Hepatocyte (in vitro differentiated cells): ENCODE measurements around the gene COX7B2. TPM values are rescaled to one million over a fixed set of nuclear protein-coding genes. Genes with fewer than 3 reads are reported as not detected.

Experiments used
- DNase-seq: peaks from one replicate; pipeline ENCODE4 v3.0.0-alpha.2; 2016; ENCODE audit warnings: low spot score
- H2AFZ ChIP-seq: fragments of 200-600 bp; sonication (generic); 2 replicates; pipeline ENCODE4 v1.6.0; 2016; ENCODE audit warnings: antibody characterized with exemption, mild to moderate bottlenecking
- H3K27ac ChIP-seq: fragments of 200-600 bp; sonication (generic); 2 replicates; pipeline ENCODE4 v1.5.1; 2016; ENCODE audit warnings: mild to moderate bottlenecking
- H3K27me3 ChIP-seq: fragments of 200-600 bp; sonication (generic); 2 replicates; pipeline ENCODE4 v1.6.1; 2016
- H3K36me3 ChIP-seq: fragments of 200-600 bp; sonication (generic); replicated peaks from 2 replicates; pipeline ENCODE4 v1.5.1; 2016; ENCODE audit warnings: low read depth; ENCODE audit not compliant: insufficient read depth
- H3K4me1 ChIP-seq: fragments of 200-600 bp; sonication (generic); 2 replicates; pipeline ENCODE4 v1.5.1; 2016; ENCODE audit warnings: mild to moderate bottlenecking, moderate library complexity; ENCODE audit not compliant: insufficient read depth
- H3K4me2 ChIP-seq: fragments of 200-600 bp; sonication (generic); 2 replicates; pipeline ENCODE4 v1.6.0; 2016
- H3K4me3 ChIP-seq: fragments of 200-600 bp; sonication (generic); 2 replicates; pipeline ENCODE4 v1.5.1; 2016; ENCODE audit warnings: mild to moderate bottlenecking
- H3K79me2 ChIP-seq: fragments of 200-600 bp; sonication (generic); 2 replicates; pipeline ENCODE4 v1.6.0; 2017; ENCODE audit warnings: mild to moderate bottlenecking
- H3K9me2 ChIP-seq: fragments of 200-600 bp; sonication (generic); replicated peaks from 2 replicates; pipeline ENCODE4 v1.6.0; 2017; ENCODE audit warnings: mild to moderate bottlenecking; ENCODE audit not compliant: insufficient read depth
- H3K9me3 ChIP-seq: fragments of 200-600 bp; sonication (generic); 2 replicates; pipeline ENCODE4 v1.5.1; 2016; ENCODE audit warnings: low read depth, mild to moderate bottlenecking
- H4K20me1 ChIP-seq: fragments of 200-600 bp; sonication (generic); 2 replicates; pipeline ENCODE4 v1.6.0; 2016; ENCODE audit warnings: mild to moderate bottlenecking; ENCODE audit not compliant: insufficient read depth, poor library complexity, severe bottlenecking
- CTCF ChIP-seq: fragments of 200-600 bp; sonication (generic); IDR thresholded peaks from 2 replicates; pipeline ENCODE4 v1.5.1; 2016; ENCODE audit warnings: antibody characterized with exemption, mild to moderate bottlenecking; ENCODE audit not compliant: poor library complexity
- EZH2 ChIP-seq: fragments of 200-600 bp; sonication (generic); IDR thresholded peaks from 2 replicates; pipeline ENCODE4 v1.6.1; 2016; ENCODE audit warnings: antibody characterized with exemption, mild to moderate bottlenecking, borderline replicate concordance
- EZH2phosphoT487 ChIP-seq: fragments of 200-600 bp; sonication (generic); IDR thresholded peaks from one replicate; pipeline ENCODE4 v1.6.1; 2018; ENCODE audit warnings: antibody characterized with exemption, mild to moderate bottlenecking, low read depth, moderate library complexity; ENCODE audit not compliant: unreplicated experiment, severe bottlenecking
- WGBS: methylation state at CpG from one replicate; pipeline ENCODE4 v1.1.6; 2016; ENCODE audit warnings: low lambda C conversion rate; ENCODE audit errors: missing lambda C conversion rate; 5-methylcytosine and 5-hydroxymethylcytosine counted together
- polyA plus RNA-seq: library from polyadenylated mRNA; unstranded; fragments of >200 nt; fragmentation: Nextera tagmentation; extraction: Ambion mirVana; gene quantifications from 2 replicates; pipeline ENCODE4 v1.2.1, GENCODE V29; 2016
- total RNA-seq: library from RNA; depleted of rRNA; stranded (reverse); fragments of >200 nt; gene quantifications from 2 replicates; pipeline ENCODE4 v1.2.3, GENCODE V29; 2014

The COX7B2 gene
- total and polyA plus RNA-seq, 2 experiments from 2014 or later: not detected

- Histone ChIP-seq H4K20me1 (no peaks in the 10 kb centered on the region), H2AFZ (no peak overlapping the region), H3K36me3 (no peaks in the 10 kb centered on the region), H3K9me2 (no peaks in the 10 kb centered on the region), H3K4me1 (no peaks in the 10 kb centered on the region), H3K4me2 (no peak overlapping the region), H3K4me3 (no peak overlapping the region), H3K79me2 (no peaks in the 10 kb centered on the region), H3K27ac (no peak overlapping the region), H3K9me3 (no peaks in the 10 kb centered on the region), H3K27me3 (no peaks in the 10 kb centered on the region)
- WGBS: 94% methylated on average over 4 of the region's 4 CpGs
- no peak for TF ChIP-seq EZH2
- TF ChIP-seq EZH2phosphoT487: no peak
- no peak for DNase-seq
These were observed 90.4 kb downstream of the COX7B2 start for GRCh38 chr4:46818604-46819003.

GRCh38 chr4:46817806-46818205 is 91.2 kb downstream of the COX7B2 start:
- Histone ChIP-seq H3K79me2 (no peaks in the 10 kb centered on the region), H3K9me2 (no peaks in the 10 kb centered on the region), H2AFZ (no peak overlapping the region), H3K9me3 (no peaks in the 10 kb centered on the region), H3K36me3 (no peaks in the 10 kb centered on the region), H4K20me1 (no peaks in the 10 kb centered on the region), H3K27ac (no peak overlapping the region), H3K4me1 (no peaks in the 10 kb centered on the region), H3K4me2 (no peak overlapping the region), H3K4me3 (no peak overlapping the region), H3K27me3 (no peaks in the 10 kb centered on the region)
- no peak for DNase-seq
- TF ChIP-seq EZH2 (no peak), EZH2phosphoT487 (no peak), CTCF (no peak)
- 93% methylated on average over 1 of the region's 1 CpG for WGBS

GRCh38 chr4:46804781-46805413 is 104.1 kb downstream of the COX7B2 start:
- H3K79me2 ChIP-seq: no peaks in the 10 kb centered on the region
- WGBS: 92% methylated on average over 18 of the region's 24 CpGs
- no peak overlapping the region for H3K4me3 ChIP-seq
- no peak overlapping the region for H2AFZ ChIP-seq
- H3K27ac ChIP-seq: no peak overlapping the region
- no peaks in the 10 kb centered on the region for H3K4me1 ChIP-seq
- H3K9me3 ChIP-seq: no peaks in the 10 kb centered on the region
- H3K27me3 ChIP-seq: no peaks in the 10 kb centered on the region
- no peak overlapping the region for H3K4me2 ChIP-seq
- H3K36me3 ChIP-seq: no peaks in the 10 kb centered on the region
- DNase-seq: no peak
- no peaks in the 10 kb centered on the region for H4K20me1 ChIP-seq
- H3K9me2 ChIP-seq: no peaks in the 10 kb centered on the region
- TF ChIP-seq EZH2 (no peak), CTCF (no peak), EZH2phosphoT487 (no peak)

GRCh38 chr4:46793036-46793435 is 116.0 kb downstream of the COX7B2 start:
- Histone ChIP-seq H3K4me2 (peak overlapping the region; percentile 33), H3K36me3 (no peaks in the 10 kb centered on the region), H3K27me3 (no peaks in the 10 kb centered on the region), H2AFZ (no peak overlapping the region), H4K20me1 (no peaks in the 10 kb centered on the region), H3K4me3 (no peak overlapping the region), H3K9me3 (no peaks in the 10 kb centered on the region), H3K27ac (peak overlapping the region; percentile 56), H3K9me2 (no peaks in the 10 kb centered on the region), H3K4me1 (peaks cover 5% of the 10 kb centered on the region), H3K79me2 (no peaks in the 10 kb centered on the region)
- DNase-seq: peak; percentile 24
- 36% methylated on average over 6 of the region's 6 CpGs for WGBS
- TF ChIP-seq EZH2phosphoT487: no peak
- no peak for TF ChIP-seq EZH2
- TF ChIP-seq CTCF: no peak
